Stimulated activated CD4-positive, alpha-beta T cell treated with anti-CD3 and anti-CD28 coated beads, Interleukin-4, amount 100 ng/mL, for 24 hours (primary cell): ENCODE data around the gene ZC3H12A.
"Not testable (repeated sequence)": the region's sequence is repeated elsewhere in the genome, so short reads cannot be mapped to it uniquely, and the experiment has no call there.

Experiments used
- DNase-seq: peaks from one replicate; pipeline ENCODE4 v3.0.0-alpha.2; 2020

The ZC3H12A gene

GRCh38 chr1:37479255-37480124, 5.1 kb downstream of the ZC3H12A start:
- DNase-seq: peak; percentile 94

DNA sequence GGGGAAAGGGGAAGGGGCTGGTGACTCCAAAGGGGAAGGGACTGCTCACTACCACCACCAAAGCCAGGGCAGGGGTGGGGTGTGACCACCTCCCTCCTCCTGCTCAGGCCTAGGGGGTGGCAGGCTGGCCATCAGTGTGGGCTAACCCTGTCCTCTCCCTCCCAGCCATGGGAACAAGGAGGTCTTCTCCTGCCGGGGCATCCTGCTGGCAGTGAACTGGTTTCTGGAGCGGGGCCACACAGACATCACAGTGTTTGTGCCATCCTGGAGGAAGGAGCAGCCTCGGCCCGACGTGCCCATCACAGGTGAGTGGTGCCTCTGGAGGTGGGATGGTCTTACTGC, 5.7 kb downstream of the ZC3H12A start:
- DNase-seq: peak; percentile 21

GRCh38 chr1:37480581-37481288, 6.4 kb downstream of the ZC3H12A start:
- no peak for DNase-seq

GRCh38 chr1:37481289-37482003, 7.1 kb downstream of the ZC3H12A start:
- peak; percentile 47 for DNase-seq

DNA sequence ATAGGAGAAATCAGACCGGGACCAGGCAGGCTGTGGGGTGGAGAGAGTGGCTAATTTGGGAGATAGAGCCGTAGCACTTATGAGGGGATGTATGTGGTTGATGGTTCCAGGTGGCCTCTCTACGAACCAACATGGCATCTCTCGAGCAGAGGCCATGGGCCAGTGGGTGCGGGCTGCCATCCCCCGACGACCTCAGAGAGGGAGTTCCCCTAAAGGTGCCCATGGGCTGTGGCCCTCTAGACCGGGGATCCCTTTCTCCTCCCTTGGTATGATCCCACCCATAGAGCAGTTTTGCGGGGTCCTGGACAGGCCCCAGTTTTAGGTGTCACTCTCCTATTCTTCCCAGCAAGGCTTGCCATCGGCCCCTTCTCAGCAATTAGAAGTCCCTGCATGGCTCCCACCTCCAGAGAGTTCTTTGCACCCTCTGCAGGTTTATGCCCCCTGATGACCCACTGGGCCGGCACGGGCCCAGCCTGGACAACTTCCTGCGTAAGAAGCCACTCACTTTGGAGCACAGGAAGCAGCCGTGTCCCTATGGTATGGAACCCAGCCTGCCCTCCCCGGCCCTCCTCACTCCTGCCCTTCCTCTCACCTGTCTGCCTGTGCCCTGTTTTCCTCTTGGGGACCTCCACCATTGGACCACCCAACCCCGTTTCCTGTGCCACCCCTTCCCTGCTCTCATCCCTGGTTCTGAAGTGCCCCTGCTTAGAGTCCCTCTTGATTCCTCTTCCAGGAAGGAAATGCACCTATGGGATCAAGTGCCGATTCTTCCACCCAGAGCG, 7.8 kb downstream of the ZC3H12A start:
- DNase-seq: no peak

- no peak for DNase-seq
Measured at GRCh38 chr1:37482796-37483744, 8.7 kb downstream of the ZC3H12A start.

DNA sequence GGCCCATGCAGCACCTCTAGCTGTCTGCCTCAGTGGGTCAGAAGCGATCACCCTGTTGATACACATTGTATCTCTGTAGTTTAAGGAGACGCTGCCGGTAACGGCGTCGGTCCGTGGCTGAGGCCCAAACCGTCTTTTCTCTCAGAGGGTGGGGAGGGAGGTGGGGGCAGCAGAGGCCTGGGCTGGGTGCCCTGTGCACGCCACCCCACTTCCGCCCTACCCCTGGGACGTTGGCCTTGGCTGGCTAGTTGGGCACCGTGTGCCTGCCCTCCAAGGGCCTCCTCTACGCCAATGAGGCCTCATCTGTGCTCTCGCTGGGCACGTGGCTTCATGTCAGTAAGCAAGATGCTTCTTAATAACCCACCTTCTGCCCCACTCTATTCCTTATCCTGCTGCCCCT, 9.4 kb downstream of the ZC3H12A start:
- no peak for DNase-seq

GRCh38 chr1:37484325-37485051, 10.1 kb downstream of the ZC3H12A start:
- DNase-seq: no peak

DNA sequence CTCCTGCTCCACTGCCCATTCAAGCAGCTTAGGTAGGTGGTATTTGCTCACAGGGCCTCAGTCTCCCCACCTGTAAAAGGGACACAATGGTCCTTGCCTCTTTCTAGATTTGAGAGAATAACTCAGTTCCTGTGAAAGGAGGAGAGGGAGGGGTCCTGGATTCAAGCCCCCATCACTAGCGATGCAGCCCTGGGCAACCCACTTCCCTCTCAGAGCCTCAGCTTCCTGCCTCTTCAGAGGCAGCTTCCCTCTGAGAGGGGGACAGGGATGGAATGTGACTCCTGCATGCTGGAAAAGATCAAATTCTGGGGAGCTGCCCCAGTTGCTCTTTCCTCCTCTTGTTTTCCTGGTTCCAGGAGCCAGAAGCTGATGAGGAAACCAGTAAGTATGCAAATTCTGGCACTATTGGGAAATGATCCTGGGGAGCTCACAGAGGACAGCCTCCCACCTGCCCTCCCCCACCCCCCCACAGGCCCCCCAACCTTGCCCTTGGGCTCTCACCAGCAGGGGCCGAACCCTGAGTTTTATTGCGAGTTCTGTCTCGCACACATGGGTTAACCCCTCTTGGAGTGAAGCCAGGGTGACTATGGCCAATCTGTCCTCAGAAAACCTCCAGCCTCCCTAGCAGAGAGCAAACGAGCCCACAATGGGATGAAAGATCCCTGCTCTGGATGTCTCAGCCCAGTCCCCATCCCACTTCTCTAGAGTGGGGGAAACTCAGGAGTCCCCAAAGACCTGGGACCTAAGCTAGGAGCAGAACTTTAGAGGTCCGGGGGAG, 11.7 kb downstream of the ZC3H12A start:
- DNase-seq: no peak

DNA sequence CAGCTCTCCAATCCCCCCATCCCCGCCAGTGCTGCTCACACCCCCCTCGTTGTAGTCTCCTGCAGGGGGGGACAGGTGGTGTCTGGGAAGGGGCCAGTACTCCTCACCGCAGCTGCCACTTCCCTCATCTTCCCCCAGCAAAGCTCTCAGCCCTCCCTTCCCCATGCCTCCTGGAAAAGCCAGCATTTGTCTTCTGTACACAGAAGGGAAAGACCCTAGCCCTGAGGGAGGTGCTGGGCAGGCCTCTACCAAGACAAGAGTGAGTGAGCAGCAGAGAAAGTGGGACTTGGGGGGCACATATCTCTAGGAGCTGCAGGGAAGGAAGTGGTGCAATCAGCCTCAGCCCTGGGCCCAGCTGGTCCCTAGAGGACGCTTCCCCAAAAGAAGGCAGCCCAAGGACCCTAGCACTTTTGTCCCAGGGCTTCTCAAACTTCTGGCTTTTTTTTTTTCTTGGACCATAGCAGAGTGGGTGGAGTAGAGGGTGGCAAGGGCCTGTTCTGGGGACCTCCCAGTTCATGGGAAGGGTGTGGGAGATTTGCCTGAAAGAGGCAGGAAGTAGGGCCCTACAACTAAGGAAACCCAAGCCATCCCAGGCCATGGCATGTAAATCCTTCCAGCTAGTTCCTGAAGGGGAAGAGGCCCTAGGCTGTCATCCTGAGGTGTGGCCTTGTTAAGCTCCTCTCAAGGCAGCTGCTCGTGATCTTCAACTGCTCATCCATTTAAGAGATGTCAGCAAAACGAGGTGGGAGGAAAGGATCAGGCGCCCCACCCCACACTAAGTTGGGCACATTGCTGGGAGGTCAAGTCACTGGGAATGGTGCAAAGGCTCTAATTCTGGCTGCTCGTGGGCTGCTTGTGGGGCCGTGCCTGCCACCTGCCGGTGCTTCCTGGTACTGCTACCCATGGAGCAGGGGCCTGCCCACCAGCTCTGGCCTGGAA, 12.6 kb downstream of the ZC3H12A start:
- DNase-seq: peak; percentile 80

- no peak for DNase-seq
Measured at GRCh38 chr1:37487619-37487984, 13.2 kb downstream of the ZC3H12A start.

- DNase-seq: no peak
Measured at GRCh38 chr1:37493336-37494098, 19.1 kb downstream of the ZC3H12A start.

- DNase-seq: no peak
Measured at GRCh38 chr1:37495875-37496274, 21.5 kb downstream of the ZC3H12A start.

- DNase-seq: no peak
Measured at GRCh38 chr1:37497832-37498231, 23.5 kb downstream of the ZC3H12A start.

DNA sequence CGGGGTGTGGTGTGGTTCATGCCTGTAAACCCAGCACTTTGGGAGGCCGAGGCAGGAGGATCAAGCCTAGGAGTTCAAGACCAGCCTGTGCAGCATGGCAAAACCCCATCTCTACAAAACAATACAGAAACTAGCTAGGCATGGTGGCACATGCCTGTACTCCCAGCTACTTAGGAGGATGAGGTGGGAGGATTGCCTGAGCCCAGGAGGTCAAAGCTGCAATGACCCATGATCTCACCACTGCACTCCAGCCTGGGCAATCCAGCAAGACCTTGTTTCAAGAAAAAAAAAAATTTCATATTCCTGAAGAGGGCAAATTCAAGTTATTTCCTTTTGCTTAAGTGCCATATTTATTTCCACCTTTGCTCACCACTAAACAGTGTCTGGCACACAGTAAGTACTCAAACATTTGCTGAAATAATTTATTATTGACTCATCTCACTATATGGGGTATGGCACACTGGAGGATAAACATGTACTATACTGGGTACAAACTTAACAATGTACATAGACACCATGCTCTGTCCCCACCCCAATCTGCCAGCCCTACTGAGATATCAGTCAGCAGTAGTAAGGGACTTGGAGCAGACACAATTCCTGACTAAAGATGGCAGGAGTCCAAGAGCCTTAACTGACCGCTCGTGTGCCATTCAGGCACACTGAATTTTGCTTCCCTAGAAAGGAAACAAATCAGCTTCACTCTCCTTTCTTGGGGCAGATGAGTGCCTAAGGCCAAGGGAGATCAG, 24.7 kb downstream of the ZC3H12A start:
- no peak for DNase-seq

DNA sequence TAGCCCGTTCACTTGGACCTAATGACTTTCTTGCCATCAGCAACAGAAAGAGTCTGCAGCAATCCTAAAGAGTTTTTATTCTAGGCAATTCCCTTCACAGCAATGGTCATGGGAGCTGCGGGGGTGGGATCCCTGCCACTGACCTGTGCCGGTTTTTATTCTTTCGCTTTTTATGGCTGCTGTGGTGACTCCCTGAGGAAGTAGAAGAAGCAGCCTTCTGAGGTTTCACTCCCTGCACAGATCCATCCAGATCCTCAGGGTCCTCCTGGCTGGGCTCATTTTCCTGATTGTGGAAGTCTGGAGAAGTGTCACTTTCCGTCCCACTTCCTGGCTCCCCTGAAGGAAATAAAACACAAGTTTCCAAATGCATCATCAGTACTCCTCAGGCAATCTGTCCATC, 27.3 kb downstream of the ZC3H12A start:
- DNase-seq: no peak

DNA sequence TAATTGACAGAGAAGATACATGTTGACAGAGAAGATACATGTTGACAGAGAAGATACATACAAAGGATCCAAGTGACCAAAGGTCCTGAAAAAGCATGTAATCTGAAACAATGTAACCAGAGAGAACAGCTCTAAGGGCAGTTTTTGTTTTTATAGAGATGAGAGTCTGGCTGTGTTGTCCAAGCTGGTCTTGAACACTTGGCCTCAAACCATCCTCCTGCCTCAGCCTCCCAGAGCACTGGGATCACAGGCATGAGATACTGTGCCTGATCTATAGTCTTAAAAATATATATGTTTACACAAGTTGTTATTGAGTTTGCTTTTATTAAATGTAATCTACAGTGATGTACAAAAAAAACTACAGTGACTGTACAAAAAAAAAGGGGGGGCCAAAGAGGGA, 27.7 kb downstream of the ZC3H12A start:
- no peak for DNase-seq

GRCh38 chr1:37502791-37503190, 28.4 kb downstream of the ZC3H12A start:
- not testable (repeated sequence) for DNase-seq
